ENCODE results near the gene RAB3A. TPM values are rescaled to one million over a fixed set of nuclear protein-coding genes. Genes with fewer than 3 reads are reported as not detected.

The RAB3A gene
- total RNA-seq, 1 experiment from 2014 or later = 6.7 TPM

DNA sequence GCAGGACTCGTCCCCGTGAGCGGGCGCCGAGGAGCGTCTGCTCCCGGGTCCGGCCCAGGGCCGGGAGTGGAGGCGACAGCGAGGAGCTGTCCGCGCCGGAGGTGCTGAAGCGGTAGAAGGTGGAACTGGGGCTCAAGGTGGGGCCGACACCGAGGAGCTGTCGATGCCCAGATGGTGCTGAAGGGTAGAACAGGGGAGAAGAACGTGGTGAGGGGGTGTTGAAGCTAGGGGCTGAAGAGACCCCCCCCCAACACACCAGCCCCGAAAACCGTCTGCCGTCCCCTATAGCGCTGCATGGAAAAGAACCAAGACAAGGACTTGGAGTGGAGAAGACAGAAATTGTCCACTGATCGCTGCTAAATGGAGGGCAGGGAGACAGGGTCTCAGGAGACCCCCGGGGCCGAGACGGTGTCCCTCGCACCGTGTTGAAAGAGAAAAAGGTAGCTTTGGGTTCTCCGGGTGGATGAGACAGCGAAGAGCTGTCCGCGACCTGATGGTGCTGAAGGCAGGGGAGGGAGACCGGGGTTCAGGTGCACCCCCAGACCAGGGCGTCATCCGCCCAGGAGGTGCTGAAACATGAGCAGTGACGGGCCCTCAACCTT lies 29.5 kb upstream of the RAB3A start:
- peak; percentile 69 for DNase-seq
- no peaks in the 10 kb centered on the region for H3K79me2 ChIP-seq (ENCODE audit: low read length)
- H3K4me2 ChIP-seq (ENCODE audit: low read length) = peak overlapping the region; percentile 66
- ChIA-PET POLR2A (ENCODE audit: unreplicated experiment) (interaction anchor here (0.6 kb wide), 1 partner anchor 40 kb away, joined by 4 read pairs; no protein-coding TSS in a partner anchor), CTCF (interaction anchor here (0.5 kb wide), 1 partner anchor 13 kb away, joined by 3 read pairs; no protein-coding TSS in a partner anchor)
- H3K9me3 ChIP-seq (ENCODE audit: low read length) = no peaks in the 10 kb centered on the region
- H3F3A ChIP-seq (ENCODE audit: low read length, unreplicated experiment) = no peaks in the 10 kb centered on the region
- BruUV-seq (replicated peaks) = no TSS peak
- H3K27ac ChIP-seq (ENCODE audit: low read length) = no peak overlapping the region
- H3K36me3 ChIP-seq (ENCODE audit: low read depth, low read length) = no peaks in the 10 kb centered on the region
- TF ChIP-seq EZH2 (IDR thresholded peaks at IDR 0.05; ENCODE audit: low read length, unreplicated experiment) (no peak), EZH2phosphoT487 (IDR thresholded peaks at IDR 0.05; ENCODE audit: borderline replicate concordance, low read length) (no peak)
- TF ChIP-seq, protein P1, sequence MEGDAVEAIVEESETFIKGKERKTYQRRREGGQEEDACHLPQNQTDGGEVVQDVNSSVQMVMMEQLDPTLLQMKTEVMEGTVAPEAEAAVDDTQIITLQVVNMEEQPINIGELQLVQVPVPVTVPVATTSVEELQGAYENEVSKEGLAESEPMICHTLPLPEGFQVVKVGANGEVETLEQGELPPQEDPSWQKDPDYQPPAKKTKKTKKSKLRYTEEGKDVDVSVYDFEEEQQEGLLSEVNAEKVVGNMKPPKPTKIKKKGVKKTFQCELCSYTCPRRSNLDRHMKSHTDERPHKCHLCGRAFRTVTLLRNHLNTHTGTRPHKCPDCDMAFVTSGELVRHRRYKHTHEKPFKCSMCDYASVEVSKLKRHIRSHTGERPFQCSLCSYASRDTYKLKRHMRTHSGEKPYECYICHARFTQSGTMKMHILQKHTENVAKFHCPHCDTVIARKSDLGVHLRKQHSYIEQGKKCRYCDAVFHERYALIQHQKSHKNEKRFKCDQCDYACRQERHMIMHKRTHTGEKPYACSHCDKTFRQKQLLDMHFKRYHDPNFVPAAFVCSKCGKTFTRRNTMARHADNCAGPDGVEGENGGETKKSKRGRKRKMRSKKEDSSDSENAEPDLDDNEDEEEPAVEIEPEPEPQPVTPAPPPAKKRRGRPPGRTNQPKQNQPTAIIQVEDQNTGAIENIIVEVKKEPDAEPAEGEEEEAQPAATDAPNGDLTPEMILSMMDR (conservative IDR thresholded peaks at IDR 0.05; ENCODE audit: low read depth, low read length) = no peak
- intact Hi-C loops (cut with micrococcal nuclease) = no loop called here
- H3K4me1 ChIP-seq (ENCODE audit: insufficient read depth, low read length) = no peaks in the 10 kb centered on the region
- ATAC-seq = peak; percentile 85
- H2AFZ ChIP-seq (ENCODE audit: low read length) = no peak overlapping the region
- H3K4me3 ChIP-seq (ENCODE audit: low read length) = no peak overlapping the region
- H3K27me3 ChIP-seq (ENCODE audit: low read length) = no peaks in the 10 kb centered on the region
- no peaks in the 10 kb centered on the region for H3K9me2 ChIP-seq (replicated peaks; ENCODE audit: low read length)
- H4K20me1 ChIP-seq (ENCODE audit: low read length) = no peaks in the 10 kb centered on the region
- H3K9ac ChIP-seq (ENCODE audit: low read length) = no peak overlapping the region

DNA sequence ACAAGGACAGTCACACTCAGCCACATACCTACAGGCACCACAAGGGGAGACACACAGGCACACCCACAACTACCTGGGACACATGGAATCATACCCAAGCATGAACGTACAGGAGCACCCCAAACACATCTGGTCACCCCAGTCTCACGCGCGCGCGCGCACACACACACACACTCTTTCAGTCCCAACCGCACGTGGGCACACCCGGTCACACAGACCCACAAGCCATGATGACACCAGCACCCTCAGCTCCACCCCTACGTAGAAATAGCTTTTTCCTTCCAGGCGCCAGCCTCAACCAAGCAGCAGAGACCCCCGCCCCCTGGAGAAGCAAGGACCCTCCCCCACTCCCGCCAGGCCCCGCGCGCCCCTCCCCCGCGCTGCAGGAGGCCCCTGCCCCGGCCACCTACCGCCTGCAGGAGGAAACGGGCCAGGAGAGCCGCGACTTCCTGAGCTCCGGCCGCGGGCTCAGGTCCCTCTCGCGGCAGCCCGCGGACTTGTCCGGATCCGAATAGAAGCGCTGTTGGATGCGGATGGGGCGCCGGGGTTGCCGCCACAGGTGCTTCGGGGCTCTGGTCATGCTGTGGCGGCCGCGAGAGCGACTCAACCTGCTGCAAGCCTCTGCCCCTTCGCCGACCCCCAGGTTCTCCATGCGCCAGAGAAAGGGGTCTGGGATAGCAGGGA lies 28.8 kb upstream of the RAB3A start:
- CTCF ChIA-PET = no interaction called here
- H2AFZ ChIP-seq (ENCODE audit: low read length) = no peak overlapping the region
- TF ChIP-seq EZH2 (IDR thresholded peaks at IDR 0.05; ENCODE audit: low read length, unreplicated experiment) (no peak), EZH2phosphoT487 (IDR thresholded peaks at IDR 0.05; ENCODE audit: borderline replicate concordance, low read length) (no peak)
- TF ChIP-seq, protein P1 (conservative IDR thresholded peaks at IDR 0.05; ENCODE audit: low read depth, low read length) = no peak

DNA sequence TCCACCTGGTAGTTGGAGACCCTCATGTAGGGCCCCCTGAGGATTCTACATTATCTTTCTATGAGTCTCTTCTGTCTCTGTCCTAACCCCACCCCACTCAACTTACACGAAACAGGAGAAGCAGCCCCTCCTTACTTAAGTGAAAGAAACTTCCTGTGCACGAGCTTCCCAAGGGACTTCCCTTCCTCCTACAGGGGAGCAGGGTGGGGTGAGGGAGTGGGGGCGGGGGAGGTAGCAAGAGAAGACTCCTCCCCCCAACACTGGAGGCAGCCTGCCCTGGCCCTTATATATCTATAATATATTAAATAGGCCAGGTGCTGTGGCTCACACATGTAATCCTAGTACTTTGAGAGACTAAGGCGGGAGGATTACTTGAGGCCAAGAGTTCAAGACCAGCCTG lies 27.9 kb upstream of the RAB3A start:
- Histone ChIP-seq H3K79me2 (ENCODE audit: low read length) (no peaks in the 10 kb centered on the region), H3K4me1 (ENCODE audit: insufficient read depth, low read length) (no peaks in the 10 kb centered on the region), H3K4me2 (ENCODE audit: low read length) (no peak overlapping the region), H3K27ac (ENCODE audit: low read length) (no peak overlapping the region), H3K9me2 (replicated peaks; ENCODE audit: low read length) (no peaks in the 10 kb centered on the region), H3K36me3 (ENCODE audit: low read depth, low read length) (no peaks in the 10 kb centered on the region), H3K9me3 (ENCODE audit: low read length) (no peaks in the 10 kb centered on the region), H3K9ac (ENCODE audit: low read length) (no peak overlapping the region), H3F3A (ENCODE audit: low read length, unreplicated experiment) (no peaks in the 10 kb centered on the region), H3K27me3 (ENCODE audit: low read length) (no peaks in the 10 kb centered on the region), H4K20me1 (ENCODE audit: low read length) (no peaks in the 10 kb centered on the region), H2AFZ (ENCODE audit: low read length) (no peak overlapping the region), H3K4me3 (ENCODE audit: low read length) (no peak overlapping the region)
- ATAC-seq (no peak), DNase-seq (no peak)
- POLR2A ChIA-PET (ENCODE audit: unreplicated experiment) = no interaction called here
- intact Hi-C loops (cut with micrococcal nuclease) = no loop called here
- CTCF ChIA-PET = no interaction called here
- no TSS peak for BruUV-seq (replicated peaks)
- TF ChIP-seq EZH2phosphoT487 (IDR thresholded peaks at IDR 0.05; ENCODE audit: borderline replicate concordance, low read length) (no peak), EZH2 (IDR thresholded peaks at IDR 0.05; ENCODE audit: low read length, unreplicated experiment) (no peak)
- TF ChIP-seq, protein P1 (conservative IDR thresholded peaks at IDR 0.05; ENCODE audit: low read depth, low read length) = no peak

More for the DNA sequence above, 28.8 kb upstream of the RAB3A start:
- no peaks in the 10 kb centered on the region for H3K9me3 ChIP-seq (ENCODE audit: low read length)
- no peaks in the 10 kb centered on the region for H3K9me2 ChIP-seq (replicated peaks; ENCODE audit: low read length)
- no peak overlapping the region for H3K4me3 ChIP-seq (ENCODE audit: low read length)
- BruUV-seq (replicated peaks) = no TSS peak
- no peak overlapping the region for H3K27ac ChIP-seq (ENCODE audit: low read length)
- H3K36me3 ChIP-seq (ENCODE audit: low read depth, low read length) = no peaks in the 10 kb centered on the region
- ATAC-seq (peak; percentile 37), DNase-seq (no peak)
- H3K9ac ChIP-seq (ENCODE audit: low read length) = no peak overlapping the region
- no peaks in the 10 kb centered on the region for H3F3A ChIP-seq (ENCODE audit: low read length, unreplicated experiment)
- peak overlapping the region; percentile 66 for H3K4me2 ChIP-seq (ENCODE audit: low read length)
- H3K27me3 ChIP-seq (ENCODE audit: low read length) = no peaks in the 10 kb centered on the region
- no peaks in the 10 kb centered on the region for H3K4me1 ChIP-seq (ENCODE audit: insufficient read depth, low read length)
- POLR2A ChIA-PET (ENCODE audit: unreplicated experiment) = interaction anchor here (0.6 kb wide), 1 partner anchor 39 kb away, joined by 4 read pairs; no protein-coding TSS in a partner anchor
- H4K20me1 ChIP-seq (ENCODE audit: low read length) = no peaks in the 10 kb centered on the region
- intact Hi-C loops (cut with micrococcal nuclease) = no loop called here
- H3K79me2 ChIP-seq (ENCODE audit: low read length) = no peaks in the 10 kb centered on the region
